Measurements from ENCODE around the gene TRAF3.
A peak's percentile ranks its signal among the peaks of the same experiment; 100 is the strongest.

Gene TRAF3

GRCh38 chr14:102775855-102776760, 1.1 kb upstream of the TRAF3 start:
- H4K20me1 ChIP-seq (ENCODE audit: insufficient read depth): peaks cover 17% of the 10 kb centered on the region; the same call in 1 of the 2 replicates
- H3K4me3 ChIP-seq (IDR thresholded peaks at IDR 0.05; ENCODE audit: insufficient read depth, low read depth, low read length): no peak overlapping the region
- peak overlapping the region; percentile 26; the same call in 1 of the 2 replicates for H2AFZ ChIP-seq (ENCODE audit: low read depth)
- peaks cover 34% of the 10 kb centered on the region for H3K79me2 ChIP-seq (ENCODE audit: insufficient read depth, low read depth)
- no peaks in the 10 kb centered on the region for H3K27me3 ChIP-seq (ENCODE audit: insufficient read depth, low read depth)
- H3K9ac ChIP-seq: peak overlapping the region; percentile 39; the same call in 1 of the 2 replicates
- H3K4me2 ChIP-seq: no peak overlapping the region
- TF ChIP-seq, protein P1, sequence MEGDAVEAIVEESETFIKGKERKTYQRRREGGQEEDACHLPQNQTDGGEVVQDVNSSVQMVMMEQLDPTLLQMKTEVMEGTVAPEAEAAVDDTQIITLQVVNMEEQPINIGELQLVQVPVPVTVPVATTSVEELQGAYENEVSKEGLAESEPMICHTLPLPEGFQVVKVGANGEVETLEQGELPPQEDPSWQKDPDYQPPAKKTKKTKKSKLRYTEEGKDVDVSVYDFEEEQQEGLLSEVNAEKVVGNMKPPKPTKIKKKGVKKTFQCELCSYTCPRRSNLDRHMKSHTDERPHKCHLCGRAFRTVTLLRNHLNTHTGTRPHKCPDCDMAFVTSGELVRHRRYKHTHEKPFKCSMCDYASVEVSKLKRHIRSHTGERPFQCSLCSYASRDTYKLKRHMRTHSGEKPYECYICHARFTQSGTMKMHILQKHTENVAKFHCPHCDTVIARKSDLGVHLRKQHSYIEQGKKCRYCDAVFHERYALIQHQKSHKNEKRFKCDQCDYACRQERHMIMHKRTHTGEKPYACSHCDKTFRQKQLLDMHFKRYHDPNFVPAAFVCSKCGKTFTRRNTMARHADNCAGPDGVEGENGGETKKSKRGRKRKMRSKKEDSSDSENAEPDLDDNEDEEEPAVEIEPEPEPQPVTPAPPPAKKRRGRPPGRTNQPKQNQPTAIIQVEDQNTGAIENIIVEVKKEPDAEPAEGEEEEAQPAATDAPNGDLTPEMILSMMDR (conservative IDR thresholded peaks at IDR 0.05; ENCODE audit: low read depth, low read length): no peak
- H3K27ac ChIP-seq: peak overlapping the region; percentile 67
- no peaks in the 10 kb centered on the region for H3K36me3 ChIP-seq (ENCODE audit: insufficient read depth)
- H3K4me1 ChIP-seq (ENCODE audit: low read depth, poor library complexity, severe bottlenecking): peaks cover 45% of the 10 kb centered on the region

- H4K20me1 ChIP-seq (ENCODE audit: insufficient read depth): peaks cover 24% of the 10 kb centered on the region
- no peaks in the 10 kb centered on the region for H3K36me3 ChIP-seq (ENCODE audit: insufficient read depth)
- H3K27ac ChIP-seq: peak overlapping the region; percentile 96
Measured at GRCh38 chr14:102777711-102778337, 575 bp downstream of the TRAF3 start.

DNA sequence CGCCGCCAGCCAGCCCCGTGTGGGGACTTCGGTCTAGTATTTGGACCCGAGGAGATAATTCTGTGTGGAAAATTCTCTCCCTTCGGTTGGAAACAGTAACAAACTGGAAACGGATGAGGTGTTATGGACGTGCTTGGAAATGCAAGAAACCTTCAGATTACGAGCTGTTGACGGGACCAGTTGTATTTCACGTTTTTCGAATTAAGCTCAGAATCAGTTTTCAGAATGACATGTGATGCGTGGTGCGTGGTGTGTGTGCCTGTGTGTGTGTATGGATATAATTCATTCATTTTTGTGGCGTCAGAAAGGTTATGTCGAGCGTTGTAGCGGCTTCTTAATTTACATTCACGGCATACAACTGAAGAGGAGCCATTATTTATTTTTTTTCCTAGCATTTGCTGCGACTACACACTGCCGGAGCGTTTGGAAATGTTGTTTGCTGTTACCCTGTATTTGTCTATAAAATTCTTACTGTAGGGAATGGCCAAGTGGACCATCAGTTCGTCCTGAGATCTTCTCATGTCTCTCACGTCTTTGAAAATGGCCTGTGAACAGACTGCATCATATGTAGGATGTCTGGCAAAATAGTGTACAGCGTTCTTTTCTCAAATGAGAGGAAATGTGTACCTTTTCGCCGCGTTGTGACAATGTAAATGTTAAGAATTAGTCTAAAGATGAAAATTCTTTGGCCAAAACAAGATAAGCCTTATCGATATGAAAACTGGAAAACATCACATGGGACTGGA, 1.3 kb downstream of the TRAF3 start:
- Histone ChIP-seq H3K9ac (peak overlapping the region; percentile 98), H3K27ac (peak overlapping the region; percentile 96), H3K79me2 (ENCODE audit: insufficient read depth, low read depth) (peaks cover 58% of the 10 kb centered on the region), H3K36me3 (ENCODE audit: insufficient read depth) (no peaks in the 10 kb centered on the region), H3K4me1 (ENCODE audit: low read depth, poor library complexity, severe bottlenecking) (peaks cover 61% of the 10 kb centered on the region), H4K20me1 (ENCODE audit: insufficient read depth) (peaks cover 30% of the 10 kb centered on the region), H2AFZ (ENCODE audit: low read depth) (peak overlapping the region; percentile 38), H3K27me3 (ENCODE audit: insufficient read depth, low read depth) (no peaks in the 10 kb centered on the region), H3K4me3 (IDR thresholded peaks at IDR 0.05; ENCODE audit: insufficient read depth, low read depth, low read length) (no peak overlapping the region), H3K4me2 (peak overlapping the region; percentile 92)
- TF ChIP-seq, protein P1 (conservative IDR thresholded peaks at IDR 0.05; ENCODE audit: low read depth, low read length): no peak

More at GRCh38 chr14:102777711-102778337, 575 bp downstream of the TRAF3 start:
- Histone ChIP-seq H3K9ac (peak overlapping the region; percentile 98), H3K27me3 (ENCODE audit: insufficient read depth, low read depth) (no peaks in the 10 kb centered on the region), H3K4me1 (ENCODE audit: low read depth, poor library complexity, severe bottlenecking) (peaks cover 56% of the 10 kb centered on the region), H3K4me2 (peak overlapping the region; percentile 92; the same call in 1 of the 2 replicates), H3K79me2 (ENCODE audit: insufficient read depth, low read depth) (peaks cover 51% of the 10 kb centered on the region), H3K4me3 (IDR thresholded peaks at IDR 0.05; ENCODE audit: insufficient read depth, low read depth, low read length) (no peak overlapping the region), H2AFZ (ENCODE audit: low read depth) (peak overlapping the region; percentile 38)
- TF ChIP-seq, protein P1 (conservative IDR thresholded peaks at IDR 0.05; ENCODE audit: low read depth, low read length): no peak

GRCh38 chr14:102779084-102779462, 1.8 kb downstream of the TRAF3 start:
- peak overlapping the region; percentile 92 for H3K4me2 ChIP-seq
- peaks cover 61% of the 10 kb centered on the region for H3K4me1 ChIP-seq (ENCODE audit: low read depth, poor library complexity, severe bottlenecking)
- H3K27ac ChIP-seq: peak overlapping the region; percentile 96; the same call in 1 of the 2 replicates
- no peak overlapping the region for H3K4me3 ChIP-seq (IDR thresholded peaks at IDR 0.05; ENCODE audit: insufficient read depth, low read depth, low read length)
- H4K20me1 ChIP-seq (ENCODE audit: insufficient read depth): peaks cover 36% of the 10 kb centered on the region
- H3K36me3 ChIP-seq (ENCODE audit: insufficient read depth): no peaks in the 10 kb centered on the region
- H3K27me3 ChIP-seq (ENCODE audit: insufficient read depth, low read depth): no peaks in the 10 kb centered on the region
- H3K9ac ChIP-seq: peak overlapping the region; percentile 98; the same call in 1 of the 2 replicates
- peaks cover 63% of the 10 kb centered on the region for H3K79me2 ChIP-seq (ENCODE audit: insufficient read depth, low read depth)
- TF ChIP-seq, protein P1 (conservative IDR thresholded peaks at IDR 0.05; ENCODE audit: low read depth, low read length): no peak
- no peak overlapping the region for H2AFZ ChIP-seq (ENCODE audit: low read depth)
